Mesothelial cell of epicardium (in vitro differentiated cells): Measurements from ENCODE around the gene CELSR2. TPM values are rescaled to one million over a fixed set of nuclear protein-coding genes. Genes with fewer than 3 reads are reported as not detected.

ENCODE experiments used
- DNase-seq, 2 experiments: peaks; one replicate each; pipeline ENCODE4 v3.0.0; 2021; ENCODE audit warnings: low spot score in 2 of 2; ENCODE audit not compliant: unreplicated experiment in 2 of 2
- H3K27ac Mint-ChIP-seq: 2 replicates; pipeline ENCODE4 v1.8.0; 2021; ENCODE audit warnings: mixed read lengths
- H3K27me3 Mint-ChIP-seq: 2 replicates; pipeline ENCODE4 v1.8.0; 2021; ENCODE audit warnings: low read depth, mixed read lengths
- H3K36me3 Mint-ChIP-seq: 2 replicates; pipeline ENCODE4 v1.8.0; 2021; ENCODE audit warnings: mixed read lengths
- H3K4me1 Mint-ChIP-seq: 2 replicates; pipeline ENCODE4 v1.8.0; 2021; ENCODE audit warnings: mixed read lengths
- H3K4me3 Mint-ChIP-seq: 2 replicates; pipeline ENCODE4 v1.8.0; 2021; ENCODE audit warnings: mild to moderate bottlenecking, moderate library complexity, mixed read lengths
- H3K9me3 Mint-ChIP-seq: 2 replicates; pipeline ENCODE4 v1.8.0; 2021; ENCODE audit warnings: mixed read lengths
- total RNA-seq: library from RNA; stranded (reverse); gene quantifications from 3 replicates; pipeline ENCODE4 v1.2.1, GENCODE V29; 2021
- TF ChIP-seq, protein P1 (sequence below): fragments of 200-600 bp; sonication (generic); IDR thresholded peaks from one replicate; pipeline ENCODE4 v1.5.0; 2021; ENCODE audit warnings: antibody characterized with exemption; ENCODE audit not compliant: unreplicated experiment

Gene CELSR2
- total RNA-seq, 1 donor from 2014 or later, result 27.1 TPM

DNA sequence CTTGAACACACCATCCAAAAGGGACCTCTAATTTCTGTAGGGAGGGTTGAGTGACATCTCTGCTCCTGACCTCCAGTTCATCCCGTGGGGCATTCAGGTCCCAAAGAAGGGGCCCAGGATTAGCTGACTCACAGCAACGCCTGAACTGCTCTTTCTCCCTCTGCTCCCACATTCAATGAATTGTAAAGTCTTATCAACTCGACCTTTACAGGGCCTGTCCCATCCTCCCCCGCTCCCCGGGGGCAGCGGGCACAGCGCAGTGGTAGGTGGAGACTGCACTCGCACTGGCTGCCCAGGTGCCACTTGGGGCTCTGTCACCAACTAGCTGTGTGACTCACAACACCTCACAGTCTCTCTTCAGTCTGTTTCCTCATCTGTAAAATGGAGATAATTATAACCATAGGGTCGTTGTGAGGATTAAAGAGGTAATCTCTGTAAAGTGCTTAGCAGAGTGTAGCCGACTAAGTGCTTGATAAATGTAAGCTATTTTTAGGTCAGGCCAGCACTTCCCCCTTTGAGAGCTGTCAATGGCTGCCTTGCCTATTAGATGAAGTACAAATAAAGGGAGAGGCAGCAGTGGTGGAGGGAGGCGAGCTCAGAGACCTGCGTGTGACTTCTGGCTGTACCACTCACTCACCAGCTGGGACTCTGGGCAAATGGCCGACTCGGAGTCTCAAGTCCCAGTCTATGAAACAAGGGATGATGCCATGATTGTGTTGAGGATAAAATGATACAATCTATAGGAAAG is 58.1 kb downstream of the CELSR2 start:
- H3K36me3 Mint-ChIP-seq, result no peaks in the 10 kb centered on the region
- no peak overlapping the region for H3K4me3 Mint-ChIP-seq
- TF ChIP-seq, protein P1, sequence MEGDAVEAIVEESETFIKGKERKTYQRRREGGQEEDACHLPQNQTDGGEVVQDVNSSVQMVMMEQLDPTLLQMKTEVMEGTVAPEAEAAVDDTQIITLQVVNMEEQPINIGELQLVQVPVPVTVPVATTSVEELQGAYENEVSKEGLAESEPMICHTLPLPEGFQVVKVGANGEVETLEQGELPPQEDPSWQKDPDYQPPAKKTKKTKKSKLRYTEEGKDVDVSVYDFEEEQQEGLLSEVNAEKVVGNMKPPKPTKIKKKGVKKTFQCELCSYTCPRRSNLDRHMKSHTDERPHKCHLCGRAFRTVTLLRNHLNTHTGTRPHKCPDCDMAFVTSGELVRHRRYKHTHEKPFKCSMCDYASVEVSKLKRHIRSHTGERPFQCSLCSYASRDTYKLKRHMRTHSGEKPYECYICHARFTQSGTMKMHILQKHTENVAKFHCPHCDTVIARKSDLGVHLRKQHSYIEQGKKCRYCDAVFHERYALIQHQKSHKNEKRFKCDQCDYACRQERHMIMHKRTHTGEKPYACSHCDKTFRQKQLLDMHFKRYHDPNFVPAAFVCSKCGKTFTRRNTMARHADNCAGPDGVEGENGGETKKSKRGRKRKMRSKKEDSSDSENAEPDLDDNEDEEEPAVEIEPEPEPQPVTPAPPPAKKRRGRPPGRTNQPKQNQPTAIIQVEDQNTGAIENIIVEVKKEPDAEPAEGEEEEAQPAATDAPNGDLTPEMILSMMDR, result no peak
- H3K27me3 Mint-ChIP-seq, result no peaks in the 10 kb centered on the region
- DNase-seq, result no peak
- no peaks in the 10 kb centered on the region for H3K9me3 Mint-ChIP-seq
- peaks cover 28% of the 10 kb centered on the region for H3K4me1 Mint-ChIP-seq
- H3K27ac Mint-ChIP-seq, result peak overlapping the region; percentile 80

DNA sequence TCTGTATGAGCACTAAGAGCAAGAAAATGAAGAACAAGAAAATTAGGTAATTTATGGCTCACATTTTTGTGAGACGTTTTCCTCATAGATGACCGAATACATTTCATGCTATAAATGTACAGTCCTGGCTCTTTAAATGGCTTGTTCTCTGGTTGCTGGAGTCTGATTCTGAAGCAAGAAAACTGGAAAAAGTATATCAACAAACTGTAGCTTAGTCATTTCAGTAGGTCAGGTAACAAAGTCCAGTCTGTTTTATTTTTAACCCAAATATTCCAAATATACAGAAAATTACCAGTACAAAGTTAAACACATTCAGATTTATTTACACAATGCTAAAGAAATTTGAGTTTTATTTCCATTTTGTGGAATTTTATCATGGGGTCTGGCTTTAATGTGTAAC is 60.0 kb downstream of the CELSR2 start:
- DNase-seq, result no peak

DNA sequence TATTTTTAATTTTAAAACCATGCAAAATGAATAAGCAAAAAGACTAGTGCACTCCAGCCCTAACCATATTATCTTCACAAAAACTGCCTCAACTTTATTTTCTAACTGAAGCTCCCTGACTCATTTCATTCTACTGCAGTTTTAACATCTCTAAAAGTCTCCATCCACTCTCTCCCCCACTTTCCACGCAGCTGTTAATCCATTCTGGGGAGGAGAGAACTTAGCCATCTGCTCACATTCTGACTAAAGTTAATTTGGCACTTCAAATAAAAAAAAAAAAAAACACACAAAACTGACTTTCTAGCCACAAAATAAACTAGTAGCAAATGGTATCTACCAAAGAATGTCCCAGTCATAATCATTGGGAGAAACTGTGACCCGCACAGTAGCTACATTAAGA is 62.9 kb downstream of the CELSR2 start:
- no peak overlapping the region for H3K27ac Mint-ChIP-seq
- no peak overlapping the region for H3K4me3 Mint-ChIP-seq
- no peaks in the 10 kb centered on the region for H3K9me3 Mint-ChIP-seq
- peaks cover 22% of the 10 kb centered on the region for H3K36me3 Mint-ChIP-seq
- peaks cover 19% of the 10 kb centered on the region for H3K4me1 Mint-ChIP-seq
- TF ChIP-seq, protein P1, result no peak
- no peaks in the 10 kb centered on the region for H3K27me3 Mint-ChIP-seq
- no peak for DNase-seq

More for the DNA sequence above, 60.0 kb downstream of the CELSR2 start:
- Mint-ChIP-seq H3K36me3 (peaks cover 14% of the 10 kb centered on the region), H3K9me3 (no peaks in the 10 kb centered on the region), H3K27ac (peak overlapping the region; percentile 85), H3K27me3 (no peaks in the 10 kb centered on the region), H3K4me3 (no peak overlapping the region), H3K4me1 (peaks cover 28% of the 10 kb centered on the region)
- TF ChIP-seq, protein P1, result no peak

DNA sequence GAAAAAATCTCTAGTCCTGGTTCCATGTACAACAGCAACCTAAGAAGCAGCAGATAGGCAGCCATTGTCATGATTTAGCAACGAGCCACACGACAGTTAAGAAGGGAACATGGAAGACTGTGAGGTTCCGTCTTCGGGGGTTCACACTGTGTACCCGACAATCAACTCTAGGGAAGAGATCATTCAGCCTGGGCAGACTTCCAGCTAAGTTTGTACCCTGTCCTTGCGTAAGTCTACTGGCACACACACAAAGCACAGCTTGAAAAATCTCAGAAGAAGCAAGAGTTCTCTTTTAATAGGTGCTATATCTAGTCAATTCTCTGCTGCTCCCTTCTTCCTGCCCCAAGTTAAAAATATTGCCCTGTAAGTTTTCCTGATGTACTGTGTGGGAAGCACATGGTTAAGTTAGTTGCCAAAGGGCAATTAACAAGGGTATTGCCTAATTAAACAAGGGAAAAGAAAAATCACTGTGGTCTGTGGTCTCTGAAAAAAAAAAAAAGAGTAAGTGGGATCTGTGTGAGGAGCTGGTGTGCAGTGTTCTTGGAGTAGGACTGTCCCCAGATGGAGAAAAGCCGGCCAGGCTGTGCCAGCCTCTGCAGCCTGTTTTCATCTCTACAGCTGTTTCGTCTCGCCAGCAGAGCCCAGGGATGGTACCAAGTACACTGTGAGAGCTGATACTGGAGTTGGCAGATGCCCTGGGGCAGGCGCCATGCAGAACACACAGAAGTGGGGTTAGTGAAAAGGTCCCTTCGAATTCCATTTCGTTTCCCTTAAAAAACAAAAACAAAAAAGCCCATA is 63.8 kb downstream of the CELSR2 start:
- Mint-ChIP-seq H3K27ac (no peak overlapping the region), H3K9me3 (no peaks in the 10 kb centered on the region), H3K4me3 (no peak overlapping the region), H3K4me1 (peaks cover 16% of the 10 kb centered on the region), H3K36me3 (peaks cover 22% of the 10 kb centered on the region), H3K27me3 (no peaks in the 10 kb centered on the region)
- no peak for DNase-seq
- TF ChIP-seq, protein P1, result no peak

DNA sequence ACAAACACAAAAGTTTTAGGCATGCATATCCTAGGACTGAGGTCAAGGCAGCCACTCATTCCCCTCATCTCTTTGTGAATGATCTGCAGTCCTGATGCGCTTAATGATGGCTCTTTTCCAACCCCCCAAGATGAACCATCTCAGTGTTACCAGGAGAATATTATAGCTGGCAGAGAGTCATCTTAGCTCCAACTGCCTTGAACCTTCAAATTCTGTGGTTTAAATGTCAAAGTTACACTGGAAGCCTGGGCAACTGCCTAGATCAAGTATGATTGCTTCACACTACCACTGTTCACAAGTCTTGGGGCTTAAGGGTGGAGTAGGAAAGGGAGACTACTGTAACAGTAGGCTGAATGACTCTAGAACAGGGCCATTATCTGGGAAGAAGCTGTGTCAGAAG is 65.5 kb downstream of the CELSR2 start:
- Mint-ChIP-seq H3K9me3 (no peaks in the 10 kb centered on the region), H3K36me3 (peaks cover 25% of the 10 kb centered on the region), H3K4me3 (no peak overlapping the region), H3K27me3 (no peaks in the 10 kb centered on the region), H3K27ac (no peak overlapping the region), H3K4me1 (peaks cover 3% of the 10 kb centered on the region)
- DNase-seq, result no peak
- TF ChIP-seq, protein P1, result no peak
